NB4 (cell line): ENCODE data around the gene ZBTB3.
"Not testable (repeated sequence)": the region's sequence is repeated elsewhere in the genome, so short reads cannot be mapped to it uniquely, and the experiment has no call there.

Experiments
- DNase-seq: peaks from one replicate; pipeline ENCODE4 v3.0.0; 2010; ENCODE audit warnings: low read depth
- H3K4me3 ChIP-seq: one replicate; pipeline ENCODE4 v1.5.1; 2011; ENCODE audit warnings: mild to moderate bottlenecking, low read depth, low read length, moderate library complexity
- MYC ChIP-seq: IDR thresholded peaks from 2 replicates; pipeline ENCODE4 v1.6.1; 2011; ENCODE audit warnings: low read depth, low read length
- POLR2A ChIP-seq: IDR thresholded peaks from 2 replicates; pipeline ENCODE4 v1.6.1; 2011; ENCODE audit warnings: mild to moderate bottlenecking; ENCODE audit not compliant: insufficient read length; ENCODE audit errors: extremely low read depth
- TF ChIP-seq, protein P1 (sequence below): IDR thresholded peaks from one replicate; pipeline ENCODE4 v1.5.1; 2012; ENCODE audit warnings: low read depth, low read length
- TF ChIP-seq, protein P2 (sequence below): IDR thresholded peaks from 2 replicates; pipeline ENCODE4 v1.6.1; 2011; ENCODE audit warnings: low read depth, low read length

The ZBTB3 gene

DNA sequence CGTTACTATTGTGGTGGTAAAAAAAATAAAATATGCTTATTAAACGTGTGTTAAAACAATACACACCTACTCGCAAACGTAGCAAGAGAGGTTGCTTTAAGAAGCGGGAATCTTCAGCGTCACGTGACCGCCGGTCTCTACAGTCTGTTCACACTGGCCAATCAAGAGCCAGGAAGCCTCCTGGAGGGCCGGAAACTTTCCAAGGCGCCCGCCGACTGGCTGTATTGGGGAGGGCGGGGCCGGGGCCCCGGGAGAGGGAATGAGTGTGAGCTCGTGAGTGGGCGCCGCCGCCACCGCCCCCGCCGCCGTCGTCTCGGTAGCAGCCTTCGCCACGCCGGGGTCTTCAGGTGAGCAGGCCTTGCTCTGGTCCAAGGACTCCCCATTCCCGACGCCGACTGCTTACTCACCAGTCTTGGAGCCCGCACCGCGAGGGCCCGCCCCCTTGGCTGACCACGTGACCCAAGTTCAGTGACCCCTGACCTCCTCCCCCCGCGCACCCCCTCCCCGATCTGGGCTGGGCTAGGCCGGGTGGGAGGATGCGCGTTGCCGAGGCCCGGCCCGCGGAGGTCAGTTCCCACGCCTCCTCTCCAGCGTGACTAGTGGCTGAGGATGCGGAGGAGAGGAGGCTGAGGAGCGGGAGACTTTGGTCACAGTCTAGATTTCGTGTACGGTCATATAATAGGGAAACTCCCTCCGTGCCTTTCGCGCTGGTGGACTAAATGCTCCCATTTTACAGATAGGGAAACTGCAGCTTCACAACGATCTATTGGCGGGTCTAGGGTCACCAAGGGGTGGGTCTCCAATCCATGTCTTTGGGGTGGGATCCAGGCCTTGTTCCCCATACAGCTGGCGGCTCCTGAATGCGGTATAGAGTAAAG, 17.4 kb upstream of the ZBTB3 start, which contains the start of gene TAF6L:
TSS of gene TAF6L (plus strand) at position 253 of the 878 bp plus-strand sequence. CDS start 4,388 bp downstream, outside the sequence.
- DNase-seq = peak; percentile 98
- H3K4me3 ChIP-seq = peak within 1 kb of the TSS; percentile 87
- TF ChIP-seq, protein P1, sequence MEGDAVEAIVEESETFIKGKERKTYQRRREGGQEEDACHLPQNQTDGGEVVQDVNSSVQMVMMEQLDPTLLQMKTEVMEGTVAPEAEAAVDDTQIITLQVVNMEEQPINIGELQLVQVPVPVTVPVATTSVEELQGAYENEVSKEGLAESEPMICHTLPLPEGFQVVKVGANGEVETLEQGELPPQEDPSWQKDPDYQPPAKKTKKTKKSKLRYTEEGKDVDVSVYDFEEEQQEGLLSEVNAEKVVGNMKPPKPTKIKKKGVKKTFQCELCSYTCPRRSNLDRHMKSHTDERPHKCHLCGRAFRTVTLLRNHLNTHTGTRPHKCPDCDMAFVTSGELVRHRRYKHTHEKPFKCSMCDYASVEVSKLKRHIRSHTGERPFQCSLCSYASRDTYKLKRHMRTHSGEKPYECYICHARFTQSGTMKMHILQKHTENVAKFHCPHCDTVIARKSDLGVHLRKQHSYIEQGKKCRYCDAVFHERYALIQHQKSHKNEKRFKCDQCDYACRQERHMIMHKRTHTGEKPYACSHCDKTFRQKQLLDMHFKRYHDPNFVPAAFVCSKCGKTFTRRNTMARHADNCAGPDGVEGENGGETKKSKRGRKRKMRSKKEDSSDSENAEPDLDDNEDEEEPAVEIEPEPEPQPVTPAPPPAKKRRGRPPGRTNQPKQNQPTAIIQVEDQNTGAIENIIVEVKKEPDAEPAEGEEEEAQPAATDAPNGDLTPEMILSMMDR = no peak
- TF ChIP-seq MYC (0 out of 2 replicates have a peak, but pooled peaks have one; percentile 12), POLR2A (peak; percentile 71)
- TF ChIP-seq, protein P2, sequence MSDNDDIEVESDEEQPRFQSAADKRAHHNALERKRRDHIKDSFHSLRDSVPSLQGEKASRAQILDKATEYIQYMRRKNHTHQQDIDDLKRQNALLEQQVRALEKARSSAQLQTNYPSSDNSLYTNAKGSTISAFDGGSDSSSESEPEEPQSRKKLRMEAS = peak; percentile 90

DNA sequence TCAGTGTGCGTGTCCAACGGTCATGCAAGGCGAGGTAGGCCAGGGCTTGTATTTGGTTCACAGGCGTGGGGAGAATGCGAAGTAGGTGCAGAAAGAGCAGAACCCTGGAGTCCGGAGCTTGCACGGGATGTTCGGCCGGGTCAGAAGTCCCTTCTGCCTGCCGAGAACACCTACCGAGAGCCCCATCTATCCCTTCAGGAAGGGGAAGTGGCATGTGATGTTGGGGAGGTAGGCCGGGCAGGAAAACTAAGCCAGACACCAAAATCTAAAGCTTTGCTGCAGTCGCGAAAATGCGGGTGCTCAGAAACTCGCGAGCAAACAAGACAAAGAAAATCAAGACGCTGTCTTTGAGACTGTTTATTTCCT, 16.8 kb upstream of the ZBTB3 start:
- no peak for DNase-seq
- H3K4me3 ChIP-seq = peak overlapping the region; percentile 87
- TF ChIP-seq MYC = peak; percentile 21; the same call in 1 of the 2 replicates
- TF ChIP-seq, protein P2 = no peak

DNA sequence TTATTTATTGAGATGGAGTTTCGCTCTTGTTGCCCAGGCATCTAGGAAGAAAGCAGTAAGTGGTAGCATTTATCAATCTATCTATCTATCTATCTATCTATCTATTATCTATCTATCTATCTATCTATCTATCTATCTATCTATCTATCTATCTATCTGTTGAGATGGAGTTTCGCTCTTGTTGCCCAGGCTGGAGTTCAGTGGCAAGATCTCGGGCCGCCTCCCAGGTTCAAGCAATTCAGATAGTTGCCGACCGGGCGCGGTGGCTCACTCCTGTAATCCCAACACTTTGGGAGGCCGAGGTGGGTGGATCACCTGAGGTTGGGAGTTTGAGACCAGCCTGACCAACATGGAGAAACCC, 6.9 kb upstream of the ZBTB3 start:
- DNase-seq, H3K4me3 ChIP-seq: not testable (repeated sequence)

DNA sequence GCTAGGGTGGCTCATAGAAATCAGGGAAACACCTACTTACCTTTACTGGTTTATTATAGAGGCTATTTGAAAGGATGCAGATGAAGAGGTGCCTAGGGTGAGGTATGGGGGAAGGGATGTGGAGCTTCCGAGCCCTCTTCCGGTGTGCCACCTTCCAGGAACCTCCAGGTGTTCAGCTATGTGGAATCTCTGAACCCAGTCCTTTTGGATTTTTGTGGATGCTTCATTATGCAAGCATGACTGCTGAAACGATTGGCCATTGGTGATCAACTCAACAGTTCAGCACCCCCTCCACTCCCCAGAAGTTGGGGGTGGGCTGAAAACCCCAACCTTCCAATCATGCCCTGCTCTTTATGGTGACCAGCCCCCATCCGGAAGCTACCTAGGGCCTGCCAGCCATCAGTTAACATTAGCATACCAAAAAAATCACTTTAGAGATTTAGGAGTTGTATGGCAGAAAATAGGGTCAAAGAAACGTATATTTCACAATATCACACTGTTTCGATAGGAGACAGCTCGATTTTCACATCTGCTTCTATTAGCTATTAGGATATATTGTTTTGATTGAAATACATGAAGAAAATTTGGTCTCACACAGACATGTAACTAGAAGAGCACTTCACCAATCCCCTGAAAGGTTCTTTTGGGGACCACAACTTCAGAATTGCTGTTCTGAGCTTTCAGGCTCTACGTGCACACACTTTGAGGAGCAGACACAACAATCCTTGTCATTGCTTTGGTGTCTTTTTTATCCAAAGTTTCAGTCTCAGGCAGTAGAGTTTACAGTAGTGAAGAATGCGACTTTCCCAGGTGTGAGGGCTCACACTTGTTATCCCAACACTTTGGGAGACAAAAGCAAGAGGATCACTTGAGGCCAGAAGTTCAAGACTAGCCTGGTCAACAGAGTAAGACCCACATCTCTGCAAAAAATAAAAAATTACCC, 4.2 kb upstream of the ZBTB3 start:
- no peak for DNase-seq
- no peak for TF ChIP-seq POLR2A
- no peak overlapping the region for H3K4me3 ChIP-seq

DNA sequence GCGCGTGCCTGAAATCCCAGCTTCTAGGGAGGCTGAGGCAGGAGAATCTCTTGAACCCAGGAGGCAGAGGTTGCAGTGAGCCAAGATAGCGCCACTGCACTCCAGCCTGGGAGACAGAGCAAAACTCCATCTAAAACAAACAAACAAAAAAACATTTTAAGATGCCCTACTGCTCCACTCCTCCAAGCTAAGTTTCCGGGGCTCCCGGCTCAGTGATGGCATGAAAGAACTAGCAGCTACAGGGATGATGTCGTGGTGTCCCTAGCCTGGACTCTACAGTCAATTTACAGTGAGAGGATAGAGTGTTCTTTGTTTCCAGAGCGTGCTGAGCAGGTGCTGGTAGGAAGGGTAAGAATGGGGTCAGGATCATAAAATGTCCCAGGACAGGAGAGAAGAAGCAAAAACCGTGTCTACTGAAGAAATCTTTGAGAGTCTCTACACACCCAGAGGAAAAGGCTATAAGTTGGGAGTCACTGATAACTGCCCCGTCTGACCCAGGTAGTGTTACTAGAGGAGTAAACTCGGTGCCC, 1.2 kb upstream of the ZBTB3 start:
- H3K4me3 ChIP-seq = no peak overlapping the region
- no peak for TF ChIP-seq MYC
- DNase-seq = no peak

DNA sequence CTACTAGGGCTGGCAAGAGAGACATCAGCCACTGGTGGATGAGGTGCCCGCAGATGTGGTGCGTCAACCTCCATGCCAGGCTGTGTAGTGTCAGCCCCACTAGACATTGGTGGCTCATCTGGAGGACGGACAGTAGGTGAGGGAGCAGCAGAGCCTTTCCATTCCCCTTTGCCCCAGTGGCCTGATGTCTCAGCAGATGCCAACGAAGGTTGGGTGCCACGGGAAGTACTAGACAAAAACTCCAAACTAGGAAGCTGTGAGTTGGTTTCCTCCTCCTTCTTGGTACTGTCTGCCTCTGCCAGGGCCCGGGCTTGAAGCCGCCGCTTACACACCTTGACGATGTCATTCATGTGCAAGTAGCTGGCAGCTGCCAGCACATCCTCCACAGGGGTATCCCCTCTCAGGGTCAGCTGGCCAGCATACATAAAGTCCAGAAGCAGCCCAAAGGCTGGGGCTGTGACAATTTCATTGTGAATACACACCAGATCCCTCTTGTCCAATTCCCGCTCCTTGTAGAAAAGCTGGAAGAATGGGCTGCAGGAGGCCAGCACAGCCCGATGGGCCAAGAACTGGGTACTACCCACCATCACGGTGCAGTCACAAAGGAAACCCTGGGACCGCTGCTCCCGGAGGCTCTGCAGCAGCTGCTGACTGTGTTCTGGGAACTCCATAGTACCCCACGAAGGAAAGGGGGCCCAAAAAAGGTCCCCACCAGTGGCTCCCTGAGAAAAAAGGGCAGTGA, 795 bp downstream of the ZBTB3 start:
- no peak for DNase-seq
- H3K4me3 ChIP-seq = peak overlapping the region; percentile 92
- TF ChIP-seq MYC = no peak
- TF ChIP-seq, protein P1 = no peak
- no peak for TF ChIP-seq POLR2A
- TF ChIP-seq, protein P2 = no peak

DNA sequence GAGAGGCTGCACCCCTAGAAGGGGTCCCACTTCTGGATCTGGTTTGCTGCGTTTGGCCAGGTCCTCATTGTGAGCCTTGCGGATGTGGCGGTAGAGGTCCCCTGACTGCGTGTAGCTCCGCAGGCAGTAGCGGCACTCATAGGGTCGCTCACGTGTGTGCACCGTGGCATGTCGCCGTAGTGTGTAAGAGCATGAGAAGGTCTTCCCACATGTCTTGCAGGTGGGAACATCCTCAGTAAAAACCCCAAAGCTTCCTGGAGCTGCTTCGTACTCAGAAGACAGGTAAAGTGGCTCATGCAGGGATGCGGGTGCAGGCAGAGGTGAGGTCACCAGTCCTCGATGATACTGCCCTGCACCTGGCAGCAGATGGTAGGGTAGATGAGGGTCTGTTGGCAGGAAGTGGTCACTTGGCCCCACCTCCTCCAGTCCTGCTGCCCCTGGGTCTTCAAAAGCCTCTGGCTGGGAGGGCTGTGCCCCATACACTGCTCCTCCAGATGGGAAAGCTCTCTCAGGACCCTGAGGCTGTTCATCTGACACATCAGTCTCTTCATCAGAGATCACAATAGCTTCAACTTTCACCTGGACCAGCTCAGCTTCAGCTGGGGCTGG, 1.7 kb downstream of the ZBTB3 start:
- no peak overlapping the region for H3K4me3 ChIP-seq
- TF ChIP-seq POLR2A (no peak), MYC (no peak)
- TF ChIP-seq, protein P2 = no peak
- TF ChIP-seq, protein P1 = no peak
- no peak for DNase-seq

DNA sequence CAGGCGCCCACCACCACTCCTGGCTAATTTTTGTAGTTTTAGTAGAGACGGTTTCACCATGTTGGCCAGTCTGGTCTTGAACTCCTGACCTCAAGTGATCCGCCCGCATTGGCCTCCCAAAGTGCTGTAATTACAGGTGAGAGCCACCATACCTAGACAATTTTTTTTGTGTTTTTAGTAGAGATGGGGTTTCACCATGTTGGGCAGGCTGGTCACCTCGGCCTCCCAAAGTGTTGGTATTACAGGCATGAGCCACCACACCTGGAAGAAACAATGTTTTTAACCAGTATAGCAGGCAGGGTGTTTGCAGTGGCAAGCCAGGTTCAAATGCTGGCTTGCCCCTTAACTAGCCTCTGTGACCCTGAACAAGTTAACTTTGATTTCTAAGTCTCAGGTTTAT, 4.0 kb downstream of the ZBTB3 start:
- not testable (repeated sequence) for H3K4me3 ChIP-seq, DNase-seq
